ENCODE measurements around the gene FABP6.

GRCh38 chr5:160266044-160266443 is 36.7 kb downstream of the FABP6 start:
- no peak for TF ChIP-seq POLR2A (IDR thresholded peaks at IDR 0.05)
- no peak for TF ChIP-seq CTCF (IDR thresholded peaks at IDR 0.05)
